PFSK-1 (cell line): ENCODE data around the gene OSBPL9.

Experiments used
- FOXP2 ChIP-seq: optimal IDR thresholded peaks from 2 replicates; pipeline ENCODE3; 2011; ENCODE audit warnings: borderline replicate concordance, control low read depth, inconsistent platforms; ENCODE audit not compliant: insufficient read depth; ENCODE audit errors: extremely low read length, extremely low read depth
- POLR2AphosphoS5 ChIP-seq: IDR thresholded peaks from 2 replicates; pipeline ENCODE4 v1.6.1; 2012; ENCODE audit warnings: low read depth, mild to moderate bottlenecking, control low read depth, low read length, moderate library complexity
- SIN3A ChIP-seq: IDR thresholded peaks from 2 replicates; pipeline ENCODE4 v1.6.1; 2012; ENCODE audit warnings: mild to moderate bottlenecking, low read length, moderate library complexity, borderline replicate concordance; ENCODE audit not compliant: insufficient read depth
- TAF1 ChIP-seq: IDR thresholded peaks from 2 replicates; pipeline ENCODE4 v1.6.1; 2012; ENCODE audit warnings: low read length, control low read depth, borderline replicate concordance; ENCODE audit not compliant: insufficient read depth
- TF ChIP-seq, protein P1 (sequence below), 2 experiments: IDR thresholded peaks; 2 replicates each; pipeline versions ENCODE4 v1.6.1 to v1.8.0; 2011 to 2012; ENCODE audit warnings: low read depth in 2 of 2, low read length in 2 of 2, control low read depth in 1 of 2, inconsistent platforms in 1 of 2, mild to moderate bottlenecking in 1 of 2, moderate library complexity in 1 of 2; ENCODE audit not compliant: insufficient read depth in 1 of 2

- no peak for TF ChIP-seq POLR2AphosphoS5
- TF ChIP-seq SIN3A = no peak
- no peak for TF ChIP-seq FOXP2
- TF ChIP-seq TAF1 = no peak
- TF ChIP-seq, protein P1, sequence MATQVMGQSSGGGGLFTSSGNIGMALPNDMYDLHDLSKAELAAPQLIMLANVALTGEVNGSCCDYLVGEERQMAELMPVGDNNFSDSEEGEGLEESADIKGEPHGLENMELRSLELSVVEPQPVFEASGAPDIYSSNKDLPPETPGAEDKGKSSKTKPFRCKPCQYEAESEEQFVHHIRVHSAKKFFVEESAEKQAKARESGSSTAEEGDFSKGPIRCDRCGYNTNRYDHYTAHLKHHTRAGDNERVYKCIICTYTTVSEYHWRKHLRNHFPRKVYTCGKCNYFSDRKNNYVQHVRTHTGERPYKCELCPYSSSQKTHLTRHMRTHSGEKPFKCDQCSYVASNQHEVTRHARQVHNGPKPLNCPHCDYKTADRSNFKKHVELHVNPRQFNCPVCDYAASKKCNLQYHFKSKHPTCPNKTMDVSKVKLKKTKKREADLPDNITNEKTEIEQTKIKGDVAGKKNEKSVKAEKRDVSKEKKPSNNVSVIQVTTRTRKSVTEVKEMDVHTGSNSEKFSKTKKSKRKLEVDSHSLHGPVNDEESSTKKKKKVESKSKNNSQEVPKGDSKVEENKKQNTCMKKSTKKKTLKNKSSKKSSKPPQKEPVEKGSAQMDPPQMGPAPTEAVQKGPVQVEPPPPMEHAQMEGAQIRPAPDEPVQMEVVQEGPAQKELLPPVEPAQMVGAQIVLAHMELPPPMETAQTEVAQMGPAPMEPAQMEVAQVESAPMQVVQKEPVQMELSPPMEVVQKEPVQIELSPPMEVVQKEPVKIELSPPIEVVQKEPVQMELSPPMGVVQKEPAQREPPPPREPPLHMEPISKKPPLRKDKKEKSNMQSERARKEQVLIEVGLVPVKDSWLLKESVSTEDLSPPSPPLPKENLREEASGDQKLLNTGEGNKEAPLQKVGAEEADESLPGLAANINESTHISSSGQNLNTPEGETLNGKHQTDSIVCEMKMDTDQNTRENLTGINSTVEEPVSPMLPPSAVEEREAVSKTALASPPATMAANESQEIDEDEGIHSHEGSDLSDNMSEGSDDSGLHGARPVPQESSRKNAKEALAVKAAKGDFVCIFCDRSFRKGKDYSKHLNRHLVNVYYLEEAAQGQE (IDR thresholded peaks at IDR 0.05; ENCODE audit: insufficient read depth in 1 of 2, low read depth in 2 of 2, low read length in 2 of 2) = no peak
Observed at GRCh38 chr1:51616490-51616889, 402 bp upstream of the OSBPL9 start.
